Measurements from ENCODE around the gene SMYD2. TPM values are rescaled to one million over a fixed set of nuclear protein-coding genes. Genes with fewer than 3 reads are reported as not detected.

SMYD2 gene
- total RNA-seq, 1 donor from 2014 or later = 34.8 TPM

- Mint-ChIP-seq H3K9me3 (no peaks in the 10 kb centered on the region), H3K27ac (no peak overlapping the region), H3K4me1 (peaks cover 39% of the 10 kb centered on the region), H3K4me3 (no peak overlapping the region), H3K36me3 (peaks cover 53% of the 10 kb centered on the region), H3K27me3 (ENCODE audit: low read depth) (no peaks in the 10 kb centered on the region)
- no peak for DNase-seq (ENCODE audit: low spot score in 2 of 2, unreplicated experiment in 2 of 2)
- no peak for TF ChIP-seq CTCF (IDR thresholded peaks at IDR 0.05; ENCODE audit: unreplicated experiment)
Measured at GRCh38 chr1:214367841-214368240, 86.9 kb downstream of the SMYD2 start.

GRCh38 chr1:214369364-214369763 is 88.4 kb downstream of the SMYD2 start:
- Mint-ChIP-seq H3K9me3 (no peaks in the 10 kb centered on the region), H3K4me1 (peaks cover 44% of the 10 kb centered on the region), H3K27ac (peak overlapping the region; percentile 77), H3K27me3 (ENCODE audit: low read depth) (no peaks in the 10 kb centered on the region), H3K36me3 (peaks cover 41% of the 10 kb centered on the region), H3K4me3 (no peak overlapping the region)
- no peak for DNase-seq (ENCODE audit: low spot score in 2 of 2, unreplicated experiment in 2 of 2)
- TF ChIP-seq CTCF (IDR thresholded peaks at IDR 0.05; ENCODE audit: unreplicated experiment) = no peak

GRCh38 chr1:214370615-214371014 is 89.7 kb downstream of the SMYD2 start:
- Mint-ChIP-seq H3K4me1 (peaks cover 50% of the 10 kb centered on the region), H3K27ac (peak overlapping the region; percentile 92), H3K27me3 (ENCODE audit: low read depth) (no peaks in the 10 kb centered on the region), H3K9me3 (no peaks in the 10 kb centered on the region), H3K36me3 (peaks cover 39% of the 10 kb centered on the region), H3K4me3 (no peak overlapping the region)
- no peak for DNase-seq (ENCODE audit: low spot score in 2 of 2, unreplicated experiment in 2 of 2)
- no peak for TF ChIP-seq CTCF (IDR thresholded peaks at IDR 0.05; ENCODE audit: unreplicated experiment)

GRCh38 chr1:214372092-214372491 is 91.1 kb downstream of the SMYD2 start:
- Mint-ChIP-seq H3K9me3 (no peaks in the 10 kb centered on the region), H3K4me1 (peaks cover 65% of the 10 kb centered on the region), H3K4me3 (no peak overlapping the region), H3K27ac (peak overlapping the region; percentile 92), H3K36me3 (peaks cover 30% of the 10 kb centered on the region), H3K27me3 (ENCODE audit: low read depth) (no peaks in the 10 kb centered on the region)
- no peak for DNase-seq (ENCODE audit: low spot score in 2 of 2, unreplicated experiment in 2 of 2)
- no peak for TF ChIP-seq CTCF (IDR thresholded peaks at IDR 0.05; ENCODE audit: unreplicated experiment)

GRCh38 chr1:214377485-214377884 is 96.5 kb downstream of the SMYD2 start:
- H3K27me3 Mint-ChIP-seq (ENCODE audit: low read depth) = no peaks in the 10 kb centered on the region
- H3K9me3 Mint-ChIP-seq = peaks cover 3% of the 10 kb centered on the region
- peak overlapping the region; percentile 96 for H3K27ac Mint-ChIP-seq
- no peak for DNase-seq (ENCODE audit: low spot score in 2 of 2, unreplicated experiment in 2 of 2)
- peaks cover 11% of the 10 kb centered on the region for H3K36me3 Mint-ChIP-seq
- H3K4me3 Mint-ChIP-seq = no peak overlapping the region
- TF ChIP-seq CTCF (IDR thresholded peaks at IDR 0.05; ENCODE audit: unreplicated experiment) = no peak
- H3K4me1 Mint-ChIP-seq = peaks cover 78% of the 10 kb centered on the region

GRCh38 chr1:214377886-214378285 is 96.9 kb downstream of the SMYD2 start:
- H3K4me3 Mint-ChIP-seq = peak overlapping the region; percentile 29
- H3K4me1 Mint-ChIP-seq = peaks cover 75% of the 10 kb centered on the region
- peaks cover 3% of the 10 kb centered on the region for H3K9me3 Mint-ChIP-seq
- no peaks in the 10 kb centered on the region for H3K27me3 Mint-ChIP-seq (ENCODE audit: low read depth)
- no peak for DNase-seq (ENCODE audit: low spot score in 2 of 2, unreplicated experiment in 2 of 2)
- peaks cover 13% of the 10 kb centered on the region for H3K36me3 Mint-ChIP-seq
- peak overlapping the region; percentile 96 for H3K27ac Mint-ChIP-seq
- TF ChIP-seq CTCF (IDR thresholded peaks at IDR 0.05; ENCODE audit: unreplicated experiment) = no peak

All from mesothelial cell of epicardium (in vitro differentiated cells).